GM21825 (cell line): ENCODE results near the gene CORO2A.
A peak's percentile ranks its signal among the peaks of the same experiment; 100 is the strongest.
"Not testable (repeated sequence)": the region's sequence is repeated elsewhere in the genome, so short reads cannot be mapped to it uniquely, and the experiment has no call there.

Experiments used
- ATAC-seq: cut with Tn5 transposase; IDR thresholded peaks from one replicate; pipeline ENCODE4 v1.9.1; 2021; ENCODE audit warnings: mild to moderate bottlenecking, moderate library complexity; ENCODE audit not compliant: unreplicated experiment

Gene CORO2A

GRCh38 chr9:98146101-98146991 lies 46.1 kb downstream of the CORO2A start:
- peak; percentile 47 for ATAC-seq

- ATAC-seq, result no peak
Measured at GRCh38 chr9:98144631-98145030, 47.8 kb downstream of the CORO2A start.

GRCh38 chr9:98144076-98144475 lies 48.4 kb downstream of the CORO2A start:
- no peak for ATAC-seq

GRCh38 chr9:98142925-98143481 lies 49.4 kb downstream of the CORO2A start:
- ATAC-seq, result no peak

- ATAC-seq, result no peak
Measured at GRCh38 chr9:98142182-98142907, 50.1 kb downstream of the CORO2A start.

- no peak for ATAC-seq
Measured at GRCh38 chr9:98140503-98140902, 51.9 kb downstream of the CORO2A start.

- no peak for ATAC-seq
Measured at GRCh38 chr9:98136489-98136888, 55.9 kb downstream of the CORO2A start.

GRCh38 chr9:98135938-98136337 lies 56.5 kb downstream of the CORO2A start:
- ATAC-seq, result no peak

GRCh38 chr9:98135558-98135934 lies 56.9 kb downstream of the CORO2A start:
- no peak for ATAC-seq

- no peak for ATAC-seq
Measured at GRCh38 chr9:98134702-98135557, 57.5 kb downstream of the CORO2A start.

- ATAC-seq, result no peak
Measured at GRCh38 chr9:98132806-98133631, 59.4 kb downstream of the CORO2A start.

GRCh38 chr9:98132158-98132557 lies 60.3 kb downstream of the CORO2A start:
- ATAC-seq, result no peak

- ATAC-seq, result no peak
Measured at GRCh38 chr9:98130576-98131228, 61.7 kb downstream of the CORO2A start.

- ATAC-seq, result not testable (repeated sequence)
Measured at GRCh38 chr9:98130060-98130459, 62.4 kb downstream of the CORO2A start.

- ATAC-seq, result no peak
Measured at GRCh38 chr9:98129451-98129881, 63.0 kb downstream of the CORO2A start.

GRCh38 chr9:98128316-98128715 lies 64.1 kb downstream of the CORO2A start:
- no peak for ATAC-seq

GRCh38 chr9:98127226-98127625 lies 65.2 kb downstream of the CORO2A start:
- no peak for ATAC-seq

GRCh38 chr9:98124637-98125426 lies 67.6 kb downstream of the CORO2A start:
- no peak for ATAC-seq

- not testable (repeated sequence) for ATAC-seq
Measured at GRCh38 chr9:98124091-98124490, 68.3 kb downstream of the CORO2A start.
